IPS-18c (cell line): Measurements from ENCODE around the gene COASY.

Experiments
- H3K4me3 ChIP-seq: 2 replicates; pipeline ENCODE4 v1.7.0; 2013; ENCODE audit warnings: low read depth, mild to moderate bottlenecking, low read length, moderate library complexity; ENCODE audit not compliant: insufficient read depth
- H3K9me3 ChIP-seq: one replicate; pipeline ENCODE4 v1.6.1; 2013; ENCODE audit warnings: mild to moderate bottlenecking, low read length, moderate library complexity; ENCODE audit not compliant: control insufficient read depth, insufficient read depth

Gene COASY

DNA sequence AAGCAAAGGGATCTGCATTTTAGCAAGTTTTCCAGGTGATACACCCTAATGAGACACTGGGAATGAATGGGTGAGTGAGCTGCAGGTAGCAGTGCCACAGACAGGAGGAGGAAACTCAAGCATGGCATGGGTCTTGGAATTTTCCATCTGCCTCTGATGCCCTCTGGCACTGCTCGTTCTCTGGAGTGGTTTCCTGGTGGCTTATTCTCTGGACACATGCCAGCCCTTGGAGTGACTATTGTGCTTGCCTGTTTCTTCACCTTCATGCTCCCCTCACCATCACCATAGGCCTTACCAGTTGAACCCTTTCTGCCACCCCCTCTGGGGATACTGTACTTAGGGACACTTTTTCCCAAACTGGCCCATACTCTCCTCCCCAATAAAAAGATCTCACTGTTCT, 1.6 kb downstream of the COASY start:
- H3K4me3 ChIP-seq: peak overlapping the region; percentile 95; the same call in 1 of the 2 replicates

DNA sequence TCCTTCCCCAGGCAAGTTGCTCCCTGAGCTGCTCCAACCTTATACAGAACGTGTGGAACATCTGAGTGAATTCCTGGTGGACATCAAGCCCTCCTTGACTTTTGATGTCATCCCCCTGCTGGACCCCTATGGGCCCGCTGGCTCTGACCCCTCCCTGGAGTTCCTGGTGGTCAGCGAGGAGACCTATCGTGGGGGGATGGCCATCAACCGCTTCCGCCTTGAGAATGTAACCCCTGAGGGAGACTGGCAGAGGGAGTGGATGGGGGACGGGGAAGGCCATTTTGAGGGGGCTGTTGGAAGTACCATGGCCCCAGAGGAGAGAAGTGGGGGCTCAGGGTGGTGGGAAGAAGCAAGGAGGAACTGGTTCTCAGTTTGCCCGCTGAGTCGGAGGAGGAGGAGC, 2.0 kb downstream of the COASY start:
- H3K9me3 ChIP-seq: no peaks in the 10 kb centered on the region
- H3K4me3 ChIP-seq: no peak overlapping the region

More for the DNA sequence above, 1.6 kb downstream of the COASY start:
- no peaks in the 10 kb centered on the region for H3K9me3 ChIP-seq

DNA sequence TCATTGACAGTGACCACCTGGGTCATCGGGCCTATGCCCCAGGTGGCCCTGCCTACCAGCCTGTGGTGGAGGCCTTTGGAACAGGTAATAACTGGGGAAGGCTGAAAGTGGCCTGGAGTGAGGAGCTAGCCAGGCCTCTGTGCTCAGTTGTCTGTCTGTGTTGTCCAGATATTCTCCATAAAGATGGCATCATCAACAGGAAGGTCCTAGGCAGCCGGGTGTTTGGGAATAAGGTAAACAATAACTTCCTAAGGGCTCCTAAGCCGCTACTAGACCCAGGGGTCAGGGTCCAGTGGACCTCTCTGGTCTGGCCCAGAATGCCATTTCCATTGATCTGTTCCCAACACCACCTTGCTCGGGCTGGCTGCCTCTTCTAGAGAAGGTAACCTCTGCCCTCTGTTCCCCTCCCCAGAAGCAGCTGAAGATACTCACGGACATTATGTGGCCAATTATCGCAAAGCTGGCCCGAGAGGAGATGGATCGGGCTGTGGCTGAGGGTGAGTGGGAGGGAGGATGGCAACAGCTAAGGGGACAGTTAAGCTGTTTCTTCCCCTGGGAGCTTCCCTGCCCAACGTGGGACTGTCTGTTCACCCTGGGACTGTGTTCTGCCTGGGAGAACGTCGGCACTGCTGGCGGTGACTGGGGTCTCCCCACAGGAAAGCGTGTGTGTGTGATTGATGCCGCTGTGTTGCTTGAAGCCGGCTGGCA, 3.0 kb downstream of the COASY start:
- no peak overlapping the region for H3K4me3 ChIP-seq

GRCh38 chr17:42565523-42566214, 3.7 kb downstream of the COASY start:
- H3K4me3 ChIP-seq: no peak overlapping the region
- H3K9me3 ChIP-seq: no peaks in the 10 kb centered on the region

More for the DNA sequence above, 3.0 kb downstream of the COASY start:
- H3K9me3 ChIP-seq: no peaks in the 10 kb centered on the region

DNA sequence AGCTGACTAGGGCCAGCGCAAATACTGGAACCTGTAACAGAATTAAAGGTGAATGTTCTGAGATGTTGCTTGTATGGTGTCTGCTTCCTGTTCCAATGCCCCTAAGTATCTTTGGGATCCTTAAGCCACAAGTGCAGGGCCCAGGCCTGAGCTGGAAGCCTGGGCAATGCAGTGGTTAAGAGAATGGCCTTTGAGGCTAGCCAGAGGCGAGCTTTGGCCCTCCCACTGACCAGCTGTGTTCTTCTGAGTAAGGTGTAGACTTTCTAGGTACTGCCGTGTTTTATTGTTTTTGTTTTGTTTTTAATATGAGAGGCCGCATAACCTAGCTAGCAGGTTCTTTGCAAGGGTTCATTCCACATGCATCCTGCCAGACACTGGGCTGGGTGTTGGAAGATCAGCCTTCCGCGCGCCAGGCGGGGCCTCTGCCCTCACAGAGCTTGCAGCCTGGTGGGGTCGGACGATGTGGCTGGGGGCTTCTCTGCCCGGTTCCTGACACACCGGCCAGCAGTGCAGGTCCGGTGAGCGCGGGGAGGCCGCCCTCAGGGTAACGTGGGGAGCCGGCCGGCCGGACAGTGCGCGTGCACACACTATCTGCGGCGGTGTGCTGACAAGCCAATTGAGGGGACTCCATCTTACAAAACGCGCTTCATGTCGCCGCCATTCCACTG, 4.4 kb downstream of the COASY start:
- Histone ChIP-seq H3K4me3 (peak overlapping the region; percentile 77), H3K9me3 (no peaks in the 10 kb centered on the region)

GRCh38 chr17:42566883-42567573, 5.1 kb downstream of the COASY start, which contains the start of gene MLX:
Gene MLX, plus strand, starts transcription at chr17:42567100. Its CDS starts 25 bp downstream, at chr17:42567125.
- no peaks in the 10 kb centered on the region for H3K9me3 ChIP-seq
- H3K4me3 ChIP-seq: peak within 1 kb of the TSS; percentile 77

GRCh38 chr17:42568341-42569111, 6.6 kb downstream of the COASY start:
- H3K9me3 ChIP-seq: no peaks in the 10 kb centered on the region
- no peak overlapping the region for H3K4me3 ChIP-seq

DNA sequence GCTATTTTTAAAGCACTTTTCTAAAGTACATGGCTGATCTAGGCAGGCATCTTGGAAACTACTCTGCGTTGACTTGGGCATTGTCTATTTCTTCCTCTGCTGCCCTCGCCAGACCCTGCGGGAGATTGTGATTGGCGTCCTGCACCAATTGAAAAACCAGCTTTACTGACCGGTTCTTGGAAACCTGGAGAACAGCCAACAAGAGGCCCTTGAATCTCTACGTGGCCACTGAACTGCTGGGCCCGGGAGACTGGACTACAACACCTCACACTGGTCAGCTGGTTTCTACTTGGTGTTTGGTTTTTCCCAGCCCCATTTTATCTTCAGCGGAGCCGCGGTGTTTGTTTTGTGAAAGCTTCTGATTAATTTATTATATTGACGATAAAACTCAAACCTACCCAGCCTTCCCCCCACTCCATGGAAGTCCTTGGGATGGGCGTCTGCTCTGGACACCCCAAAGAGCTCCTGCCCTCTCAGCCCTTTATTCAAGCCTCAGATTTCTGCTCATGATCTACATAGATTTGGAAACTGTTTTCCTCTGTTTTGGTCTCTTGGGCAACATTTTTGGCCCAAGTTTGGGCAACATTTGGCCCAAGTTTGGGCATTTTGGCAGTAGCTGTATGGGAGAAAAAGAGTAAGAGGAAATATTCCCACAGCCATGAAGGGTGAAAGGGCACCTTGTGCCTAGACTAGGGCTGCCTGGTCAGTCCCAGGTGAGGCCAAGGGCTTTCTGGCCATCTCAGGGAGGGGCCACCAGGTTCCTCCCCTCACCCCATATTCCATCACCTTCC, 9.7 kb downstream of the COASY start:
- no peaks in the 10 kb centered on the region for H3K9me3 ChIP-seq
- no peak overlapping the region for H3K4me3 ChIP-seq

- no peak overlapping the region for H3K4me3 ChIP-seq
- H3K9me3 ChIP-seq: no peaks in the 10 kb centered on the region
Observed at GRCh38 chr17:42573095-42573494, 11.1 kb downstream of the COASY start.

GRCh38 chr17:42574463-42574862, 12.5 kb downstream of the COASY start:
- Histone ChIP-seq H3K9me3 (no peaks in the 10 kb centered on the region), H3K4me3 (no peak overlapping the region)

DNA sequence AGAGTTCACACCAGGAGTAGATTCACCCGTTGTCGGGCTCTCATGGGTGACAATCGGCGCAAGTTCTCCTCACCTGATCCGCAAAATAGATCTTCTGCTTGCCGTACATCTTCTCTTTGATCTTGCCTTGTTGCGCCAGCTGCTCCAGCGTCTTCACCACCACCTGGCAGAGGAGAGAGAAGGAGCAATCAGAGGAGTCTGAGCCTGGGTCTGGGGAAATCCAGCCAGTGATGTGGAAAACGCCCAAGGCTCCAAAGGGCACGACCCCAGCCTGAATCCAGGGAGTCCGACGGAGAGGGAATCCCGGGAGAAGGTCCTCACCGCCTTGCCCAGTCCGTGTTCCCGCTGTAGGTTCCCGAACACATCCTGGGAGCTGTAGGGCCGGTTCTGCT, 15.2 kb downstream of the COASY start:
- H3K9me3 ChIP-seq: no peaks in the 10 kb centered on the region
- H3K4me3 ChIP-seq: peak overlapping the region; percentile 98

DNA sequence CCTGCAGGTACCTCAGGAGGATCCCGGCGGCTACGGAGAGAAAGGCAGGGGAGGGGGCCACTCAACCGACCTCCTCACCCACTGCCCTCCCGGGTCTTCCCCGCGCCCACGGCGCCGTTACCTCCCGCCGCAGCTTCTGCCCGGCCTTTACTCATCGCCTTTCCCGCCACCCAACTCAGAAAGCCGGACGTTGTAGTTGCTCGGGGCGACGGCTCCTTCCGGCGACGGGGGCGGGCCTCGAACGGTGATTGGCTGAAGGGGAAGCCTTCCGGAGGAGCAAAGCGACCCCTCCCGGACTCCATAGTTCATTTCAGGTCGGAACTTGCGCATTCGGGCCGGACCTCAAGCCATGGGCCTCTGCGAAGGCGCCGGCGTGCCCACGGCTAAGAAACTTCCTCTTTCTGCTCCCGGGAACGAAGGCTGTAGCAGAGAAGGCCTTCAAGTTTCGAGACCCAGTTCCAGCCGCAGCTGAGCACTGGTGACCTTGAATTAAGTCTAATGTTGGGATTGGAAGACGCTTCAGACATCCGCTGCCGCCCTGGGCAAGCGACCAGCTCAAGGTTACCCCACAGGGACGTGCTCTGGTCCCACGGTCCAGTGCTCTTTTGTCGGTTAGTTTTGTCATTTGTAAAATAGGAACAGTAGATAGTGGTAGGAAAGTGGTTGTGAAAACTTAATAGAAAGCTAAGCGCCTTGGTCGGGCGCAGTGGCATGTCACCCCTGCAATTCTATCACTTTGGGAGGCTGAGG, 15.8 kb downstream of the COASY start, which contains the start of gene PSMC3IP:
PSMC3IP (minus strand) TSS at position 198 of the 750 bp plus-strand sequence; CDS start at position 155, 43 bp downstream.
- Histone ChIP-seq H3K4me3 (peak within 1 kb of the TSS; percentile 98), H3K9me3 (no peaks in the 10 kb centered on the region)

DNA sequence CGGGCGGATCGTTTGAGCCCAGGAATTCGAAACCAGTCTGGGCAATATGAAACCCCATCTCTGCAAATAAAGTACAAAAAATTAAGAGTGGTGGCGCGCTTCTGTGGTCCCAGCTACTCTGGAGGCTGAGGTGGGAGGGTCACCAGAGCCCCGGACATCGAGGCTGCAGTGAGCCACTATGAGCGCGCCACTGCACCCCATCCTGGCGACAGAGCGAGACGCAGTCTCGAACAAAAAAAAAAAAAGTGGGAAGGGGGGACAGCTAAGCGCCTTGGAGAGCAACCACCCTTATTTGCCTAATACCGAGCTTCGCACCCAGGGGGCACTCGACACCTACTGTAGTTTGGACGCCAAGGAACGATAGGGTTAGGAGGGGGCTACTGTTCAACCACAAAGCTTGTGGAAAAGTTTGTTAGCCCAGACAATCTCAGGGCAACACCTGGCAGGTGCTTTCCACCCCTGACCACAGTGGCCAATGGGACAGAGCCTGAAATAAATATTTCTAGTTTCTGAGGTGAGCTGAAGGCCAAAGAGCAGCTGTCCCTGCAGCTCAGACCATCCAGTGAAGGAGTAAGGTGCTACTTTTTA, 16.4 kb downstream of the COASY start:
- no peaks in the 10 kb centered on the region for H3K9me3 ChIP-seq

GRCh38 chr17:42579794-42580551, 18.0 kb downstream of the COASY start:
- Histone ChIP-seq H3K9me3 (no peaks in the 10 kb centered on the region), H3K4me3 (no peak overlapping the region)

More for the DNA sequence above, 16.4 kb downstream of the COASY start:
- peak overlapping the region; percentile 98 for H3K4me3 ChIP-seq
